HepG2 (cell line): ENCODE measurements around the gene WDR3. TPM values are rescaled to one million over a fixed set of nuclear protein-coding genes. Genes with fewer than 3 reads are reported as not detected.

Source experiments
- ERF ChIP-seq: IDR thresholded peaks from 2 replicates; pipeline ENCODE4 v1.6.1; 2018; ENCODE audit warnings: missing biosample characterization, missing genetic modification reagents
- FOXA1 ChIP-seq, 2 experiments: fragments of 450-650 bp in 1 of 2; sonication (generic) in 1 of 2; formaldehyde crosslinking in 1 of 2; IDR thresholded peaks; 2 replicates each; pipeline versions ENCODE4 v1.4.0 to v1.6.1; 2016 to 2020; ENCODE audit warnings: missing genetic modification reagents in 1 of 2
- FOXM1 ChIP-seq: sonication (generic); formaldehyde crosslinking; IDR thresholded peaks from 2 replicates; pipeline ENCODE4 v1.5.0; 2020; ENCODE audit warnings: missing genetic modification reagents
- GATAD1 ChIP-seq: IDR thresholded peaks from 2 replicates; pipeline ENCODE4 v1.6.1; 2016; ENCODE audit warnings: missing genetic modification reagents, missing compliant biosample characterization
- LCORL ChIP-seq, 2 experiments: fragments of 450-650 bp in 1 of 2; sonication (generic) in 1 of 2; formaldehyde crosslinking in 1 of 2; IDR thresholded peaks; 2 replicates each; pipeline versions ENCODE4 v1.5.0 to v1.6.1; 2017 to 2020; ENCODE audit warnings: antibody characterized with exemption in 1 of 2, missing genetic modification reagents in 1 of 2
- MEIS1 ChIP-seq: sonication (generic); formaldehyde crosslinking; IDR thresholded peaks from 2 replicates; pipeline ENCODE4 v1.9.0; 2021; ENCODE audit warnings: mild to moderate bottlenecking, missing genetic modification reagents, moderate library complexity, borderline replicate concordance
- MNT ChIP-seq: fragments of 450-650 bp; IDR thresholded peaks from 2 replicates; pipeline ENCODE4 v1.6.1; 2016
- NFYB ChIP-seq: sonication (generic); formaldehyde crosslinking; IDR thresholded peaks from 2 replicates; pipeline ENCODE4 v1.4.0; 2020; ENCODE audit warnings: missing genetic modification reagents
- PHF21A ChIP-seq: sonication (generic); formaldehyde crosslinking; IDR thresholded peaks from 2 replicates; pipeline ENCODE4 v1.5.0; 2020; ENCODE audit warnings: mild to moderate bottlenecking, missing genetic modification reagents
- POLR2G ChIP-seq: fragments of 200-400 bp; formaldehyde crosslinking; IDR thresholded peaks from 2 replicates; pipeline ENCODE4 v1.6.1; 2018; ENCODE audit warnings: mild to moderate bottlenecking, low read depth, low read length, moderate library complexity
- RELA ChIP-seq: sonication (generic); formaldehyde crosslinking; IDR thresholded peaks from 2 replicates; pipeline ENCODE4 v1.4.0; 2020; ENCODE audit warnings: missing genetic modification reagents
- SMAD3 ChIP-seq: sonication (generic); formaldehyde crosslinking; IDR thresholded peaks from 2 replicates; pipeline ENCODE4 v1.4.0; 2020; ENCODE audit warnings: missing genetic modification reagents
- THRA ChIP-seq: sonication (generic); formaldehyde crosslinking; IDR thresholded peaks from 2 replicates; pipeline ENCODE4 v1.4.0; 2020; ENCODE audit warnings: missing genetic modification reagents, borderline replicate concordance
- ZNF446 ChIP-seq: sonication (generic); formaldehyde crosslinking; IDR thresholded peaks from 2 replicates; pipeline ENCODE4 v1.5.0; 2020; ENCODE audit warnings: mild to moderate bottlenecking, missing genetic modification reagents
- ZNF468 ChIP-seq: sonication (generic); formaldehyde crosslinking; IDR thresholded peaks from 2 replicates; pipeline ENCODE4 v1.8.0; 2022; ENCODE audit warnings: mild to moderate bottlenecking, moderate library complexity, missing genetic modification reagents
- ZNF501 ChIP-seq: sonication (generic); formaldehyde crosslinking; IDR thresholded peaks from 2 replicates; pipeline ENCODE4 v1.5.1; 2020; ENCODE audit warnings: mild to moderate bottlenecking, moderate library complexity, missing genetic modification reagents
- ZNF570 ChIP-seq: sonication (generic); formaldehyde crosslinking; IDR thresholded peaks from 2 replicates; pipeline ENCODE4 v1.4.0; 2020; ENCODE audit warnings: mild to moderate bottlenecking, missing genetic modification reagents, borderline replicate concordance
- ZNF713 ChIP-seq: sonication (generic); formaldehyde crosslinking; IDR thresholded peaks from 2 replicates; pipeline ENCODE4 v1.4.0; 2020; ENCODE audit warnings: mild to moderate bottlenecking, missing genetic modification reagents
- ZNF790 ChIP-seq: sonication (generic); formaldehyde crosslinking; IDR thresholded peaks from 2 replicates; pipeline ENCODE4 v1.8.0; 2022; ENCODE audit warnings: missing genetic modification reagents, mild to moderate bottlenecking, borderline replicate concordance
- polyA plus RNA-seq, 8 experiments: library from polyadenylated mRNA; depleted of rRNA in 3 of 8; stranded (reverse) in 7 of 8; unstranded in 1 of 8; fragments of >200 nt; fragmentation: Illumina TruSeq in 4 of 8; extraction: Trizol in 4 of 8; gene quantifications; 2 replicates each; pipeline versions ENCODE4 v1.2.1 to v1.2.3, GENCODE V29; 2011 to 2016; ENCODE audit warnings: low read depth in 4 of 8, missing spikeins in 1 of 8, mixed read lengths in 1 of 8; ENCODE audit not compliant: insufficient read depth in 1 of 8
- total RNA-seq, 5 experiments: library from RNA; depleted of rRNA; stranded (reverse); fragments of >200 nt; fragmentation: Illumina TruSeq; extraction: Trizol; gene quantifications; 2 replicates each; pipeline ENCODE4 v1.2.3, GENCODE V29; 2016; ENCODE audit warnings: low read depth in 1 of 5
- TF ChIP-seq, protein P1 (sequence below): IDR thresholded peaks from 2 replicates; pipeline ENCODE4 v1.6.1; 2018; ENCODE audit warnings: missing genetic modification reagents, mild to moderate bottlenecking, missing compliant biosample characterization
- TF ChIP-seq, protein P2 (sequence below): sonication (generic); formaldehyde crosslinking; IDR thresholded peaks from 2 replicates; pipeline ENCODE4 v1.4.0; 2020; ENCODE audit warnings: mild to moderate bottlenecking, low read depth, missing genetic modification reagents
- TF ChIP-seq, protein P3 (sequence below): sonication (generic); formaldehyde crosslinking; IDR thresholded peaks from 2 replicates; pipeline ENCODE4 v1.8.0; 2022; ENCODE audit warnings: missing genetic modification reagents, mild to moderate bottlenecking, borderline replicate concordance

WDR3 gene
- total and polyA plus RNA-seq, 2 of the 13 experiments (the other 11 are each of a cell fraction or from before 2014, with no cell fraction given) = 15.9 to 55.5 TPM

GRCh38 chr1:117929343-117930172, at the start of gene WDR3, which contains the start of gene GDAP2 (continued):
- TF ChIP-seq MNT (peak; percentile 71), RELA (CRISPR knock-in tag) (no peak), MEIS1 (CRISPR knock-in tag) (peak; percentile 55; the same call in 1 of the 2 replicates), FOXM1 (CRISPR knock-in tag) (no peak), POLR2G (peak; percentile 89), ZNF501 (CRISPR knock-in tag) (peak; percentile 47; the same call in 1 of the 2 replicates), LCORL (IDR thresholded peaks at IDR 0.05) (no peak), LCORL (CRISPR knock-in tag; IDR thresholded peaks at IDR 0.05) (0 out of 2 replicates have a peak, but pooled peaks have one; percentile 21), ZNF570 (CRISPR knock-in tag) (no peak), NFYB (CRISPR knock-in tag) (peak; percentile 87), ZNF446 (CRISPR knock-in tag) (no peak), THRA (CRISPR knock-in tag) (0 out of 2 replicates have a peak, but pooled peaks have one; percentile 27), GATAD1 (peak; percentile 92), ERF (CRISPR knock-in tag) (no peak), FOXA1 (IDR thresholded peaks at IDR 0.05) (no peak), FOXA1 (CRISPR knock-in tag; IDR thresholded peaks at IDR 0.05) (no peak), SMAD3 (no peak; the same call in 1 of the 2 replicates), ZNF790 (0 out of 2 replicates have a peak, but pooled peaks have one; percentile 70), ZNF713 (CRISPR knock-in tag) (peak; percentile 68; the same call in 1 of the 2 replicates), PHF21A (CRISPR knock-in tag) (peak; percentile 41; the same call in 1 of the 2 replicates), ZNF468 (CRISPR knock-in tag) (peak; percentile 82; the same call in 1 of the 2 replicates)
- TF ChIP-seq, protein P1, sequence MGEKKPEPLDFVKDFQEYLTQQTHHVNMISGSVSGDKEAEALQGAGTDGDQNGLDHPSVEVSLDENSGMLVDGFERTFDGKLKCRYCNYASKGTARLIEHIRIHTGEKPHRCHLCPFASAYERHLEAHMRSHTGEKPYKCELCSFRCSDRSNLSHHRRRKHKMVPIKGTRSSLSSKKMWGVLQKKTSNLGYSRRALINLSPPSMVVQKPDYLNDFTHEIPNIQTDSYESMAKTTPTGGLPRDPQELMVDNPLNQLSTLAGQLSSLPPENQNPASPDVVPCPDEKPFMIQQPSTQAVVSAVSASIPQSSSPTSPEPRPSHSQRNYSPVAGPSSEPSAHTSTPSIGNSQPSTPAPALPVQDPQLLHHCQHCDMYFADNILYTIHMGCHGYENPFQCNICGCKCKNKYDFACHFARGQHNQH (CRISPR knock-in tag) = no peak; the same call in 1 of the 2 replicates
- TF ChIP-seq, protein P2, sequence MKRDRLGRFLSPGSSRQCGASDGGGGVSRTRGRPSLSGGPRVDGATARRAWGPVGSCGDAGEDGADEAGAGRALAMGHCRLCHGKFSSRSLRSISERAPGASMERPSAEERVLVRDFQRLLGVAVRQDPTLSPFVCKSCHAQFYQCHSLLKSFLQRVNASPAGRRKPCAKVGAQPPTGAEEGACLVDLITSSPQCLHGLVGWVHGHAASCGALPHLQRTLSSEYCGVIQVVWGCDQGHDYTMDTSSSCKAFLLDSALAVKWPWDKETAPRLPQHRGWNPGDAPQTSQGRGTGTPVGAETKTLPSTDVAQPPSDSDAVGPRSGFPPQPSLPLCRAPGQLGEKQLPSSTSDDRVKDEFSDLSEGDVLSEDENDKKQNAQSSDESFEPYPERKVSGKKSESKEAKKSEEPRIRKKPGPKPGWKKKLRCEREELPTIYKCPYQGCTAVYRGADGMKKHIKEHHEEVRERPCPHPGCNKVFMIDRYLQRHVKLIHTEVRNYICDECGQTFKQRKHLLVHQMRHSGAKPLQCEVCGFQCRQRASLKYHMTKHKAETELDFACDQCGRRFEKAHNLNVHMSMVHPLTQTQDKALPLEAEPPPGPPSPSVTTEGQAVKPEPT (CRISPR knock-in tag) = no peak
- TF ChIP-seq, protein P3, sequence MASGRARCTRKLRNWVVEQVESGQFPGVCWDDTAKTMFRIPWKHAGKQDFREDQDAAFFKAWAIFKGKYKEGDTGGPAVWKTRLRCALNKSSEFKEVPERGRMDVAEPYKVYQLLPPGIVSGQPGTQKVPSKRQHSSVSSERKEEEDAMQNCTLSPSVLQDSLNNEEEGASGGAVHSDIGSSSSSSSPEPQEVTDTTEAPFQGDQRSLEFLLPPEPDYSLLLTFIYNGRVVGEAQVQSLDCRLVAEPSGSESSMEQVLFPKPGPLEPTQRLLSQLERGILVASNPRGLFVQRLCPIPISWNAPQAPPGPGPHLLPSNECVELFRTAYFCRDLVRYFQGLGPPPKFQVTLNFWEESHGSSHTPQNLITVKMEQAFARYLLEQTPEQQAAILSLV = peak; percentile 45; the same call in 1 of the 2 replicates
